Dendritic cell treated with granulocyte-macrophage colony-stimulating factor and Interleukin-4, amounts not matched to agents 40 ng/mL and 50 ng/mL, for 4 days (primary cell): ENCODE data around the gene WDR72.

Source experiments
- H3K27ac Mint-ChIP-seq: one replicate; pipeline ENCODE4 v1.8.0; 2022; ENCODE audit warnings: mild to moderate bottlenecking, mixed read lengths
- H3K27me3 Mint-ChIP-seq: one replicate; pipeline ENCODE4 v1.8.0; 2022; ENCODE audit warnings: mild to moderate bottlenecking, mixed read lengths
- H3K36me3 Mint-ChIP-seq: one replicate; pipeline ENCODE4 v1.8.0; 2022; ENCODE audit warnings: low read depth, mixed read lengths
- H3K4me1 Mint-ChIP-seq: one replicate; pipeline ENCODE4 v1.8.0; 2022; ENCODE audit warnings: low read depth, mixed read lengths
- H3K4me3 Mint-ChIP-seq: one replicate; pipeline ENCODE4 v1.8.0; 2022; ENCODE audit warnings: mild to moderate bottlenecking, moderate library complexity, mixed read lengths
- H3K9me3 Mint-ChIP-seq: one replicate; pipeline ENCODE4 v1.8.0; 2022; ENCODE audit warnings: mixed read lengths
- intact Hi-C: fragments of 100-400 bp; cut with micrococcal nuclease; formaldehyde crosslinking; loops from one replicate; pipeline ENCODE4 v1.15.0; 2022

Gene WDR72

GRCh38 chr15:53522991-53523390 is 236.5 kb downstream of the WDR72 start:
- no peaks in the 10 kb centered on the region for H3K36me3 Mint-ChIP-seq
- no peaks in the 10 kb centered on the region for H3K27me3 Mint-ChIP-seq
- intact Hi-C loops = no loop called here
- no peaks in the 10 kb centered on the region for H3K9me3 Mint-ChIP-seq
- no peaks in the 10 kb centered on the region for H3K4me1 Mint-ChIP-seq
- no peak overlapping the region for H3K27ac Mint-ChIP-seq
- H3K4me3 Mint-ChIP-seq = no peak overlapping the region

GRCh38 chr15:53520996-53521395 is 238.5 kb downstream of the WDR72 start:
- no peak overlapping the region for H3K27ac Mint-ChIP-seq
- intact Hi-C loops = no loop called here
- H3K27me3 Mint-ChIP-seq = no peaks in the 10 kb centered on the region

GRCh38 chr15:53513431-53513830 is 246.0 kb downstream of the WDR72 start:
- H3K9me3 Mint-ChIP-seq = no peaks in the 10 kb centered on the region
- no peaks in the 10 kb centered on the region for H3K4me1 Mint-ChIP-seq

More at GRCh38 chr15:53520996-53521395, 238.5 kb downstream of the WDR72 start:
- no peaks in the 10 kb centered on the region for H3K36me3 Mint-ChIP-seq
- no peaks in the 10 kb centered on the region for H3K9me3 Mint-ChIP-seq
- H3K4me3 Mint-ChIP-seq = no peak overlapping the region
- H3K4me1 Mint-ChIP-seq = no peaks in the 10 kb centered on the region

GRCh38 chr15:53512029-53512428 is 247.4 kb downstream of the WDR72 start:
- no peak overlapping the region for H3K27ac Mint-ChIP-seq
- no peaks in the 10 kb centered on the region for H3K36me3 Mint-ChIP-seq
- H3K4me1 Mint-ChIP-seq = no peaks in the 10 kb centered on the region
- H3K9me3 Mint-ChIP-seq = no peaks in the 10 kb centered on the region
- no peak overlapping the region for H3K4me3 Mint-ChIP-seq
- H3K27me3 Mint-ChIP-seq = no peaks in the 10 kb centered on the region
- intact Hi-C loops = no loop called here

More at GRCh38 chr15:53513431-53513830, 246.0 kb downstream of the WDR72 start:
- intact Hi-C loops = no loop called here
- H3K27me3 Mint-ChIP-seq = no peaks in the 10 kb centered on the region
- H3K36me3 Mint-ChIP-seq = no peaks in the 10 kb centered on the region
- no peak overlapping the region for H3K4me3 Mint-ChIP-seq
- H3K27ac Mint-ChIP-seq = no peak overlapping the region

GRCh38 chr15:53511175-53511574 is 248.3 kb downstream of the WDR72 start:
- intact Hi-C loops = no loop called here
- H3K4me1 Mint-ChIP-seq = no peaks in the 10 kb centered on the region
- H3K4me3 Mint-ChIP-seq = no peak overlapping the region
- no peaks in the 10 kb centered on the region for H3K27me3 Mint-ChIP-seq
- no peak overlapping the region for H3K27ac Mint-ChIP-seq
- H3K9me3 Mint-ChIP-seq = no peaks in the 10 kb centered on the region
- H3K36me3 Mint-ChIP-seq = no peaks in the 10 kb centered on the region

GRCh38 chr15:53506370-53506769 is 253.1 kb downstream of the WDR72 start:
- peaks cover 11% of the 10 kb centered on the region for H3K9me3 Mint-ChIP-seq
- no peaks in the 10 kb centered on the region for H3K36me3 Mint-ChIP-seq
- H3K27me3 Mint-ChIP-seq = no peaks in the 10 kb centered on the region
- no peak overlapping the region for H3K27ac Mint-ChIP-seq
- no peak overlapping the region for H3K4me3 Mint-ChIP-seq
- intact Hi-C loops = no loop called here
- H3K4me1 Mint-ChIP-seq = no peaks in the 10 kb centered on the region

- Mint-ChIP-seq H3K4me3 (no peak overlapping the region), H3K9me3 (peaks cover 11% of the 10 kb centered on the region), H3K4me1 (no peaks in the 10 kb centered on the region), H3K27ac (no peak overlapping the region), H3K27me3 (no peaks in the 10 kb centered on the region), H3K36me3 (no peaks in the 10 kb centered on the region)
- intact Hi-C loops = no loop called here
These were observed 260.5 kb downstream of the WDR72 start for GRCh38 chr15:53498996-53499395.

- H3K9me3 Mint-ChIP-seq = peaks cover 7% of the 10 kb centered on the region
- H3K27ac Mint-ChIP-seq = no peak overlapping the region
- H3K36me3 Mint-ChIP-seq = no peaks in the 10 kb centered on the region
- H3K27me3 Mint-ChIP-seq = no peaks in the 10 kb centered on the region
- intact Hi-C loops = no loop called here
- H3K4me3 Mint-ChIP-seq = no peak overlapping the region
- no peaks in the 10 kb centered on the region for H3K4me1 Mint-ChIP-seq
These were observed 269.1 kb downstream of the WDR72 start for GRCh38 chr15:53490341-53490740.

- H3K27me3 Mint-ChIP-seq = no peaks in the 10 kb centered on the region
- intact Hi-C loops = no loop called here
- H3K4me1 Mint-ChIP-seq = no peaks in the 10 kb centered on the region
- no peak overlapping the region for H3K27ac Mint-ChIP-seq
- H3K9me3 Mint-ChIP-seq = no peaks in the 10 kb centered on the region
- no peaks in the 10 kb centered on the region for H3K36me3 Mint-ChIP-seq
- H3K4me3 Mint-ChIP-seq = no peak overlapping the region
These were observed 277.4 kb downstream of the WDR72 start for GRCh38 chr15:53482055-53482454.

GRCh38 chr15:53477981-53478766 is 281.3 kb downstream of the WDR72 start:
- Mint-ChIP-seq H3K4me3 (no peak overlapping the region), H3K36me3 (no peaks in the 10 kb centered on the region), H3K4me1 (no peaks in the 10 kb centered on the region), H3K27me3 (no peaks in the 10 kb centered on the region), H3K27ac (no peak overlapping the region), H3K9me3 (no peaks in the 10 kb centered on the region)
- intact Hi-C loops = no loop called here

GRCh38 chr15:53473886-53474285 is 285.6 kb downstream of the WDR72 start:
- Mint-ChIP-seq H3K27ac (no peak overlapping the region), H3K4me3 (no peak overlapping the region)
- intact Hi-C loops = no loop called here

GRCh38 chr15:53473435-53473834 is 286.0 kb downstream of the WDR72 start:
- no peaks in the 10 kb centered on the region for H3K27me3 Mint-ChIP-seq
- H3K4me1 Mint-ChIP-seq = no peaks in the 10 kb centered on the region
- peaks cover 10% of the 10 kb centered on the region for H3K9me3 Mint-ChIP-seq
- intact Hi-C loops = no loop called here
- H3K4me3 Mint-ChIP-seq = no peak overlapping the region
- no peak overlapping the region for H3K27ac Mint-ChIP-seq
- no peaks in the 10 kb centered on the region for H3K36me3 Mint-ChIP-seq

More at GRCh38 chr15:53473886-53474285, 285.6 kb downstream of the WDR72 start:
- no peaks in the 10 kb centered on the region for H3K36me3 Mint-ChIP-seq
- H3K27me3 Mint-ChIP-seq = no peaks in the 10 kb centered on the region
- peaks cover 10% of the 10 kb centered on the region for H3K9me3 Mint-ChIP-seq
- H3K4me1 Mint-ChIP-seq = no peaks in the 10 kb centered on the region

GRCh38 chr15:53472883-53473282 is 286.6 kb downstream of the WDR72 start:
- Mint-ChIP-seq H3K9me3 (peaks cover 10% of the 10 kb centered on the region), H3K27me3 (no peaks in the 10 kb centered on the region), H3K36me3 (no peaks in the 10 kb centered on the region), H3K4me3 (no peak overlapping the region), H3K4me1 (no peaks in the 10 kb centered on the region), H3K27ac (no peak overlapping the region)
- intact Hi-C loops = no loop called here

- no peaks in the 10 kb centered on the region for H3K4me1 Mint-ChIP-seq
These were observed 287.3 kb downstream of the WDR72 start for GRCh38 chr15:53472210-53472609.

GRCh38 chr15:53470743-53471142 is 288.7 kb downstream of the WDR72 start:
- Mint-ChIP-seq H3K27me3 (no peaks in the 10 kb centered on the region), H3K27ac (no peak overlapping the region), H3K36me3 (no peaks in the 10 kb centered on the region), H3K4me3 (no peak overlapping the region), H3K9me3 (peaks cover 10% of the 10 kb centered on the region), H3K4me1 (no peaks in the 10 kb centered on the region)
- intact Hi-C loops = no loop called here

More at GRCh38 chr15:53472210-53472609, 287.3 kb downstream of the WDR72 start:
- H3K27me3 Mint-ChIP-seq = no peaks in the 10 kb centered on the region
- H3K4me3 Mint-ChIP-seq = no peak overlapping the region
- no peak overlapping the region for H3K27ac Mint-ChIP-seq
- intact Hi-C loops = no loop called here
- peaks cover 10% of the 10 kb centered on the region for H3K9me3 Mint-ChIP-seq
- no peaks in the 10 kb centered on the region for H3K36me3 Mint-ChIP-seq
